H9 (cell line): ENCODE results near the gene WNT7B. TPM values are rescaled to one million over a fixed set of nuclear protein-coding genes. Genes with fewer than 3 reads are reported as not detected.

Experiments used
- DNase-seq: peaks from one replicate; pipeline ENCODE4 v3.0.0-alpha.2; 2017
- H2AFZ ChIP-seq: one replicate; pipeline ENCODE4 v1.6.1; 2013; ENCODE audit warnings: mild to moderate bottlenecking, low read length, control low read depth, moderate library complexity
- H2AK5ac ChIP-seq: 2 replicates; pipeline ENCODE4 v1.6.1; 2013; ENCODE audit warnings: low read length, control low read depth, mixed read lengths; ENCODE audit not compliant: insufficient read length
- H2BK120ac ChIP-seq: one replicate; pipeline ENCODE4 v1.6.1; 2013; ENCODE audit warnings: low read depth, mild to moderate bottlenecking, low read length, control low read depth, inconsistent platforms; ENCODE audit not compliant: poor library complexity, severe bottlenecking
- H2BK12ac ChIP-seq: 2 replicates; pipeline ENCODE4 v1.6.1; 2013; ENCODE audit warnings: low read length, control low read depth, mixed read lengths, low read depth; ENCODE audit not compliant: insufficient read length
- H2BK15ac ChIP-seq: 2 replicates; pipeline ENCODE4 v1.6.1; 2013; ENCODE audit warnings: low read depth, low read length, control low read depth
- H2BK20ac ChIP-seq: one replicate; pipeline ENCODE4 v1.6.1; 2013; ENCODE audit warnings: low read depth, mild to moderate bottlenecking, low read length, control low read depth, inconsistent platforms; ENCODE audit not compliant: poor library complexity, severe bottlenecking
- H2BK5ac ChIP-seq: 2 replicates; pipeline ENCODE4 v1.6.1; 2013; ENCODE audit warnings: low read length, control low read depth, mixed read lengths; ENCODE audit not compliant: insufficient read length
- H3K14ac ChIP-seq: 2 replicates; pipeline ENCODE4 v1.6.1; 2013; ENCODE audit warnings: low read length, control low read depth; ENCODE audit not compliant: insufficient read depth
- H3K18ac ChIP-seq: 2 replicates; pipeline ENCODE4 v1.6.1; 2013; ENCODE audit warnings: low read depth, mild to moderate bottlenecking, mixed read lengths, low read length, control low read depth; ENCODE audit not compliant: insufficient read length
- H3K23ac ChIP-seq: 2 replicates; pipeline ENCODE4 v1.6.1; 2013; ENCODE audit warnings: low read length, control low read depth, mixed read lengths, low read depth; ENCODE audit not compliant: insufficient read length
- H3K23me2 ChIP-seq: 2 replicates; pipeline ENCODE4 v1.6.1; 2013; ENCODE audit warnings: low read depth, mild to moderate bottlenecking, mixed read lengths, low read length, control low read depth; ENCODE audit not compliant: insufficient read length, poor library complexity, severe bottlenecking
- H3K27ac ChIP-seq: 2 replicates; pipeline ENCODE4 v1.5.1; 2013; ENCODE audit warnings: low read length, control low read depth, mixed read lengths, low read depth; ENCODE audit not compliant: insufficient read length
- H3K27me3 ChIP-seq: 2 replicates; pipeline ENCODE4 v1.6.1; 2013; ENCODE audit warnings: low read length, control low read depth, inconsistent platforms; ENCODE audit not compliant: insufficient read depth
- H3K4ac ChIP-seq: 2 replicates; pipeline ENCODE4 v1.6.1; 2013; ENCODE audit warnings: low read depth, mild to moderate bottlenecking, control low read depth, inconsistent platforms, low read length, moderate library complexity
- H3K4me1 ChIP-seq: 2 replicates; pipeline ENCODE4 v1.6.1; 2013; ENCODE audit warnings: low read length, control low read depth, inconsistent platforms; ENCODE audit not compliant: insufficient read depth
- H3K4me2 ChIP-seq: 2 replicates; pipeline ENCODE4 v1.6.1; 2013; ENCODE audit warnings: low read length, control low read depth, mixed read lengths; ENCODE audit not compliant: insufficient read length, insufficient read depth
- H3K56ac ChIP-seq: 2 replicates; pipeline ENCODE4 v1.6.1; 2013; ENCODE audit warnings: low read depth, mild to moderate bottlenecking, mixed read lengths, low read length, control low read depth; ENCODE audit not compliant: insufficient read length
- H3K79me1 ChIP-seq: 2 replicates; pipeline ENCODE4 v1.6.1; 2013; ENCODE audit warnings: low read depth, mild to moderate bottlenecking, moderate library complexity, low read length, control low read depth, inconsistent platforms; ENCODE audit not compliant: insufficient read depth, poor library complexity, severe bottlenecking
- H3K79me2 ChIP-seq: 2 replicates; pipeline ENCODE4 v1.6.1; 2013; ENCODE audit warnings: low read length, control low read depth, inconsistent platforms; ENCODE audit not compliant: insufficient read depth
- H3K9ac ChIP-seq: 2 replicates; pipeline ENCODE4 v1.6.1; 2013; ENCODE audit warnings: low read length, control low read depth, mixed read lengths; ENCODE audit not compliant: insufficient read length; ENCODE audit errors: extremely low read depth
- H3K9me3 ChIP-seq: one replicate; pipeline ENCODE4 v1.6.1; 2013; ENCODE audit warnings: low read depth, low read length, inconsistent platforms; ENCODE audit not compliant: control insufficient read depth
- H3T11ph ChIP-seq: one replicate; pipeline ENCODE4 v1.6.1; 2013; ENCODE audit warnings: mild to moderate bottlenecking, low read length, control low read depth, inconsistent platforms
- H4K20me1 ChIP-seq: one replicate; pipeline ENCODE4 v1.6.1; 2013; ENCODE audit not compliant: control insufficient read depth, insufficient read length, insufficient read depth
- H4K5ac ChIP-seq: 2 replicates; pipeline ENCODE4 v1.6.1; 2013; ENCODE audit warnings: low read depth, mild to moderate bottlenecking, mixed read lengths, low read length, control low read depth; ENCODE audit not compliant: insufficient read length
- H4K8ac ChIP-seq: replicated peaks from 2 replicates; pipeline ENCODE4 v1.6.1; 2013; ENCODE audit warnings: low read length, control low read depth, mixed read lengths, low read depth; ENCODE audit not compliant: insufficient read length
- H4K91ac ChIP-seq: 2 replicates; pipeline ENCODE4 v1.6.1; 2013; ENCODE audit warnings: low read depth, mild to moderate bottlenecking, moderate library complexity, mixed read lengths, low read length, control low read depth; ENCODE audit not compliant: insufficient read length
- H3K27ac Mint-ChIP-seq, 3 experiments: 2 replicates in 2 of 3; 3 replicates in 1 of 3; pipeline ENCODE4 v1.8.0; 2020 to 2021; ENCODE audit warnings: mixed read lengths in 3 of 3, mild to moderate bottlenecking in 1 of 3, moderate library complexity in 1 of 3
- H3K27me3 Mint-ChIP-seq: 2 replicates; pipeline ENCODE4 v1.8.0; 2021; ENCODE audit warnings: low read depth, mild to moderate bottlenecking, moderate library complexity, mixed read lengths
- H3K36me3 Mint-ChIP-seq, 3 experiments: 2 replicates in 2 of 3; 3 replicates in 1 of 3; pipeline ENCODE4 v1.8.0; 2020 to 2021; ENCODE audit warnings: low read depth in 3 of 3, mixed read lengths in 3 of 3; ENCODE audit not compliant: insufficient read depth in 1 of 3
- H3K4me1 Mint-ChIP-seq, 2 experiments: 2 replicates each; pipeline ENCODE4 v1.8.0; 2020; ENCODE audit warnings: mixed read lengths in 2 of 2
- H3K4me3 Mint-ChIP-seq, 2 experiments: 2 replicates in 1 of 2; 3 replicates in 1 of 2; pipeline ENCODE4 v1.8.0; 2020 to 2021; ENCODE audit warnings: mild to moderate bottlenecking in 2 of 2, mixed read lengths in 2 of 2, moderate library complexity in 1 of 2
- H3K9me3 Mint-ChIP-seq, 2 experiments: 2 replicates in 1 of 2; 3 replicates in 1 of 2; pipeline ENCODE4 v1.8.0; 2020; ENCODE audit warnings: mild to moderate bottlenecking in 2 of 2, mixed read lengths in 2 of 2, moderate library complexity in 1 of 2
- WGBS: extraction: QIAGEN DNeasy Blood & Tissue Kit; methylation state at CpG from one replicate; pipeline ENCODE4 v1.1.7; 2013; ENCODE audit warnings: missing lambda C conversion rate, low lambda C conversion rate, mixed read lengths; ENCODE audit not compliant: insufficient read length; ENCODE audit errors: extremely low coverage; 5-methylcytosine and 5-hydroxymethylcytosine counted together
- total RNA-seq: library from RNA; stranded (reverse); gene quantifications from 2 replicates; pipeline ENCODE4 v1.2.1, GENCODE V29; 2021
- TF ChIP-seq, protein P1 (sequence below): fragments of 200-600 bp; sonication (generic); conservative IDR thresholded peaks from 3 replicates; pipeline ENCODE4 v1.8.0; 2021; ENCODE audit warnings: antibody characterized with exemption, mild to moderate bottlenecking

Gene WNT7B
- total RNA-seq, 1 experiment from 2014 or later = 0.09 TPM

- Histone ChIP-seq H3K27ac (no peak overlapping the region), H2AFZ (no peak overlapping the region), H3K14ac (peak overlapping the region; percentile 25; the same call in 1 of the 2 replicates), H3K9ac (no peak overlapping the region), H3K4ac (no peak overlapping the region), H3K23me2 (no peaks in the 10 kb centered on the region), H4K5ac (no peak overlapping the region), H4K8ac (no peak overlapping the region), H3K4me1 (no peaks in the 10 kb centered on the region), H2BK20ac (no peak overlapping the region), H2BK5ac (no peak overlapping the region), H3K79me1 (no peaks in the 10 kb centered on the region), H3K18ac (no peak overlapping the region), H2BK120ac (no peak overlapping the region), H3K4me2 (no peak overlapping the region), H3K56ac (no peak overlapping the region), H2BK12ac (no peak overlapping the region), H3K27me3 (peaks cover under 1% of the 10 kb centered on the region; the same call in 1 of the 2 replicates), H4K91ac (no peak overlapping the region), H3T11ph (no peak overlapping the region), H2BK15ac (no peak overlapping the region), H3K79me2 (no peaks in the 10 kb centered on the region), H3K23ac (no peak overlapping the region), H4K20me1 (no peaks in the 10 kb centered on the region), H3K9me3 (no peaks in the 10 kb centered on the region), H2AK5ac (no peak overlapping the region)
- WGBS = no CpG with 5 or more reads among the region's 26 CpGs
- Mint-ChIP-seq H3K9me3 (peaks cover 5 to 9% of the 10 kb centered on the region in 2 experiments; a peak in 2 of 5 replicates), H3K4me1 (peaks cover 7 to 31% of the 10 kb centered on the region in 2 experiments), H3K36me3 (no peaks in the 10 kb centered on the region), H3K4me3 (no peak overlapping the region), H3K27me3 (peaks cover 36% of the 10 kb centered on the region), H3K27ac (no peak overlapping the region)
- TF ChIP-seq, protein P1, sequence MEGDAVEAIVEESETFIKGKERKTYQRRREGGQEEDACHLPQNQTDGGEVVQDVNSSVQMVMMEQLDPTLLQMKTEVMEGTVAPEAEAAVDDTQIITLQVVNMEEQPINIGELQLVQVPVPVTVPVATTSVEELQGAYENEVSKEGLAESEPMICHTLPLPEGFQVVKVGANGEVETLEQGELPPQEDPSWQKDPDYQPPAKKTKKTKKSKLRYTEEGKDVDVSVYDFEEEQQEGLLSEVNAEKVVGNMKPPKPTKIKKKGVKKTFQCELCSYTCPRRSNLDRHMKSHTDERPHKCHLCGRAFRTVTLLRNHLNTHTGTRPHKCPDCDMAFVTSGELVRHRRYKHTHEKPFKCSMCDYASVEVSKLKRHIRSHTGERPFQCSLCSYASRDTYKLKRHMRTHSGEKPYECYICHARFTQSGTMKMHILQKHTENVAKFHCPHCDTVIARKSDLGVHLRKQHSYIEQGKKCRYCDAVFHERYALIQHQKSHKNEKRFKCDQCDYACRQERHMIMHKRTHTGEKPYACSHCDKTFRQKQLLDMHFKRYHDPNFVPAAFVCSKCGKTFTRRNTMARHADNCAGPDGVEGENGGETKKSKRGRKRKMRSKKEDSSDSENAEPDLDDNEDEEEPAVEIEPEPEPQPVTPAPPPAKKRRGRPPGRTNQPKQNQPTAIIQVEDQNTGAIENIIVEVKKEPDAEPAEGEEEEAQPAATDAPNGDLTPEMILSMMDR = no peak
- DNase-seq = peak; percentile 26
Measured at GRCh38 chr22:45876136-45877035, 100.6 kb downstream of the WNT7B start.
